ENCODE data around the gene CMTM3.
"Not testable (repeated sequence)": the region's sequence is repeated elsewhere in the genome, so short reads cannot be mapped to it uniquely, and the experiment has no call there.

CMTM3 gene

GRCh38 chr16:66562986-66563385 lies 41.5 kb upstream of the CMTM3 start:
- Histone ChIP-seq H3K4me3 (ENCODE audit: severe bottlenecking) (no peak overlapping the region), H3K9me3 (ENCODE audit: severe bottlenecking) (no peaks in the 10 kb centered on the region), H3K27ac (ENCODE audit: poor library complexity, severe bottlenecking) (no peak overlapping the region), H3K36me3 (ENCODE audit: low read depth) (peaks cover 91% of the 10 kb centered on the region), H3K27me3 (ENCODE audit: insufficient read depth, poor library complexity, severe bottlenecking) (no peaks in the 10 kb centered on the region), H3K4me1 (ENCODE audit: insufficient read depth, poor library complexity, severe bottlenecking) (no peaks in the 10 kb centered on the region)
- DNase-seq (ENCODE audit: low spot score) (no peak), ATAC-seq (ENCODE audit: low read depth) (no peak)
- TF ChIP-seq CTCF (IDR thresholded peaks at IDR 0.05; ENCODE audit: poor library complexity, severe bottlenecking): no peak

- Histone ChIP-seq H3K9me3 (ENCODE audit: severe bottlenecking) (no peaks in the 10 kb centered on the region), H3K36me3 (ENCODE audit: low read depth) (peaks cover 87% of the 10 kb centered on the region), H3K27me3 (ENCODE audit: insufficient read depth, poor library complexity, severe bottlenecking) (no peaks in the 10 kb centered on the region), H3K27ac (ENCODE audit: poor library complexity, severe bottlenecking) (no peak overlapping the region), H3K4me3 (ENCODE audit: severe bottlenecking) (no peak overlapping the region), H3K4me1 (ENCODE audit: insufficient read depth, poor library complexity, severe bottlenecking) (peaks cover under 1% of the 10 kb centered on the region)
- ATAC-seq (ENCODE audit: low read depth) (no peak), DNase-seq (ENCODE audit: low spot score) (no peak)
- TF ChIP-seq CTCF (IDR thresholded peaks at IDR 0.05; ENCODE audit: poor library complexity, severe bottlenecking): no peak
Observed at GRCh38 chr16:66563574-66564334, 40.8 kb upstream of the CMTM3 start.

- Histone ChIP-seq H3K9me3 (ENCODE audit: severe bottlenecking) (no peaks in the 10 kb centered on the region), H3K27me3 (ENCODE audit: insufficient read depth, poor library complexity, severe bottlenecking) (no peaks in the 10 kb centered on the region), H3K36me3 (ENCODE audit: low read depth) (peaks cover 65% of the 10 kb centered on the region), H3K4me3 (ENCODE audit: severe bottlenecking) (no peak within 1 kb of the TSS), H3K27ac (ENCODE audit: poor library complexity, severe bottlenecking) (no peak within 1 kb of the TSS), H3K4me1 (ENCODE audit: insufficient read depth, poor library complexity, severe bottlenecking) (peaks cover 15% of the 10 kb centered on the region)
- DNase-seq (ENCODE audit: low spot score): no peak
- TF ChIP-seq CTCF (IDR thresholded peaks at IDR 0.05; ENCODE audit: poor library complexity, severe bottlenecking): no peak
- ATAC-seq (ENCODE audit: low read depth): no peak
Observed at GRCh38 chr16:66566051-66566901, 38.2 kb upstream of the CMTM3 start, which contains the start of gene CMTM1. Gene CMTM1, plus strand, starts transcription at chr16:66566439. Its CDS starts 75 bp downstream, at chr16:66566514.

- Histone ChIP-seq H3K36me3 (ENCODE audit: low read depth) (peaks cover 56% of the 10 kb centered on the region), H3K4me1 (ENCODE audit: insufficient read depth, poor library complexity, severe bottlenecking) (peaks cover 15% of the 10 kb centered on the region)
- not testable (repeated sequence) for H3K9me3 ChIP-seq (ENCODE audit: severe bottlenecking); ATAC-seq (ENCODE audit: low read depth); H3K4me3 ChIP-seq (ENCODE audit: severe bottlenecking); DNase-seq (ENCODE audit: low spot score); H3K27ac ChIP-seq (ENCODE audit: poor library complexity, severe bottlenecking); H3K27me3 ChIP-seq (ENCODE audit: insufficient read depth, poor library complexity, severe bottlenecking)
Observed at GRCh38 chr16:66567270-66567669, 37.2 kb upstream of the CMTM3 start.

- DNase-seq (ENCODE audit: low spot score): no peak
- TF ChIP-seq CTCF (IDR thresholded peaks at IDR 0.05; ENCODE audit: poor library complexity, severe bottlenecking): no peak
Observed at GRCh38 chr16:66568355-66568754, 36.1 kb upstream of the CMTM3 start.

More at GRCh38 chr16:66568355-66568754, 36.1 kb upstream of the CMTM3 start:
- H3K27ac ChIP-seq (ENCODE audit: poor library complexity, severe bottlenecking): peak overlapping the region; percentile 20
- peaks cover 46% of the 10 kb centered on the region for H3K36me3 ChIP-seq (ENCODE audit: low read depth)
- no peak for ATAC-seq (ENCODE audit: low read depth)
- no peaks in the 10 kb centered on the region for H3K9me3 ChIP-seq (ENCODE audit: severe bottlenecking)
- H3K4me3 ChIP-seq (ENCODE audit: severe bottlenecking): no peak overlapping the region
- H3K27me3 ChIP-seq (ENCODE audit: insufficient read depth, poor library complexity, severe bottlenecking): no peaks in the 10 kb centered on the region
- peaks cover 15% of the 10 kb centered on the region for H3K4me1 ChIP-seq (ENCODE audit: insufficient read depth, poor library complexity, severe bottlenecking)

Measured in RWPE2 (cell line).